ENCODE measurements around the gene LATS2. TPM values are rescaled to one million over a fixed set of nuclear protein-coding genes. Genes with fewer than 3 reads are reported as not detected.
"Not testable (repeated sequence)": the region's sequence is repeated elsewhere in the genome, so short reads cannot be mapped to it uniquely, and the experiment has no call there.

The LATS2 gene
- total RNA-seq, 2 donors from 2014 or later, result 8.0 to 9.0 TPM

DNA sequence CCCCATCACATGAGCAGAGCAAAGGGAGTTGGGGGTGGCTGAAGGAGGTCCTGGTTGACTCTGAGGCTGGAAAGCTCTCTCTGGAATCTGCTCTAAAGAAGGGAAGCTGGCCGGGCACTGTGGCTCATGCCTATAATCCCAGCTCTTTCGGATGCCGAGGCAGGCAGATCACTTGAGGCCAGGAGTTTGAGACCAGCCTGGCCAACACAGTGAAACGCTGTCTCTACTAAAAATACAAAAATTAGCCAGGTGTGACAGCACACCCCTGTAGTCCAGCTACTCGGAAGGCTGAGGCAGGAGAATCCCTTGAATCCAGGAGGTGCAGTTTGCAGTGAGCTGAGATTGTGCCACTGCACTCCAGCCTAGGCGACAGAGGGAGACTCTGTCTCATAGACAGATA is 11.7 kb downstream of the LATS2 start:
- H3K27me3 Mint-ChIP-seq; H3K27ac Mint-ChIP-seq; DNase-seq; H3K36me3 Mint-ChIP-seq (ENCODE audit: low read depth); H3K9me3 ChIP-seq (ENCODE audit: control insufficient read depth, low read length, poor library complexity, severe bottlenecking); ATAC-seq; H3K4me3 Mint-ChIP-seq: not testable (repeated sequence)
- peaks cover 25% of the 10 kb centered on the region for H3K4me1 Mint-ChIP-seq

DNA sequence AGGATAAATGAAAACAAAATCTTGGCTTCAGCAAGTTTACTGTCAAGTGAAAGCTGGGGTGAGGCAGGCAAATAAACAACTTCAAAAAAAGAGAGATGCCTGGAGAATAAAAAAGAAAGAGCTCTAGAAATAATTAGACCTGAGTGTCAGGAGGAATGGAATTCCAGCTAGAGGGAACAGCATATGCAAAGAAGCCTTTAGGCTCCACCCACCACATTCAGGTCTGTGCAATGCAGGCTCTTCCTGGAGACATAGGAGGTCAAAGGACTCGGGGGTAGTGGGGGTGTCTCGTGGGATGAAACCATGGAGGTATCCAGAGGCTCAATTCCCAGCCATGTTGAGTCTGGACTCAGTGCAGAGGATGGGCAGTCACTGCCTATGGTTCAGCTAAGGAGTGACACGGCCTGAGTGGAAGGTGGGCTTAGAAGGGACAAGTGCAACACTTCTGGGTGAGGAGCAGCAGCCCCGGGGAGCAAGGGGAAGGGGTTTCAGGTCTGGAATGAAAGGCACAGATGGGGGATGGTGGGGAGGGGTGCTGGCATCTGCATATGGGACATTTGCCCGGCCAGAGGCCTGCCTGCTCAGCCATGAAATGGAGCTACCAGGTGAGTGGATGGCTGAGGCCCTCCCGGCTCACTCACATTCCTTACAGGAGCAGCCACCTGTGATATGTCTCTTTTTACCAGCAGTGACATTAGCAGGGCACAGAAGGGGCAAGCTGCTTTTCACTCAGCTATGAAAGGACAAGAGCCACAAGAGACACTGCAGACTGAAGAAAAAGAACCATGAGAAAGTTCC is 12.3 kb downstream of the LATS2 start:
- no peak overlapping the region for H3K27ac Mint-ChIP-seq
- ATAC-seq (no peak), DNase-seq (no peak)
- H3K4me1 Mint-ChIP-seq, result peaks cover 25% of the 10 kb centered on the region
- no peak overlapping the region for H3K4me3 Mint-ChIP-seq
- H3K27me3 Mint-ChIP-seq, result peaks cover 6% of the 10 kb centered on the region
- peaks cover 4% of the 10 kb centered on the region for H3K36me3 Mint-ChIP-seq (ENCODE audit: low read depth)
- no peaks in the 10 kb centered on the region for H3K9me3 ChIP-seq (ENCODE audit: control insufficient read depth, low read length, poor library complexity, severe bottlenecking)

DNA sequence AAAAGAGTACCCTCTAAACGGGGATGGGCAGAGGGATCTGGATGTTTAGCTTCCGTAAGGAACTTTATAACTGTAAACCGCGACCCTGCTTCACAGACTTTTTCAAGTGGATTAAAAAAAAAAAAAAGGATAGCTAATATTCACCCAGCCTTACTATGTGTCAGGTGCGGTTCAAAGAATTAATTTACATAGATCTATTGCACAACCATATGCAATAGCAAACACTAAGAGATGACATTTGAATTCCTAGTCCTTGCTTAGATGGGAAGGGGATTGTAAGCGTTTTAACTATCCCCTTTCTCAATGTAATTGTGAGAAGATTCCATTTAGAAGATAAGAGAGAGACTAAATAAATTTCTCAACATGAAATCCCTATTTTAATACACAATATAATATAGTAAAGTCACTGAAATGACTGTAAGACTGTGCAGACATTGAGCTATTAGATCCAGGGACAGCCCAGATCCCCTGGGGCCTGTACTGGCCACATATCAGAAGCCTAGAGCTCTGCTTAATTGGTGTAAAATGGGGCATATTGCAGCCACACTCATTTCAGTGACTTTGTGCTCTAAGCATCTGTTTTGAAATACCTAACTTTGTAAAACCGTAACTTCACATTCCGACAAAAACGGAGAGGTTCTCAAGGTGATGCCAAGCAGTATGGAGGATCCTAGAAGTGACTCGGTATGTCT is 13.6 kb downstream of the LATS2 start:
- Mint-ChIP-seq H3K4me1 (peaks cover 16% of the 10 kb centered on the region), H3K4me3 (no peak overlapping the region)
- no peak for ATAC-seq

DNA sequence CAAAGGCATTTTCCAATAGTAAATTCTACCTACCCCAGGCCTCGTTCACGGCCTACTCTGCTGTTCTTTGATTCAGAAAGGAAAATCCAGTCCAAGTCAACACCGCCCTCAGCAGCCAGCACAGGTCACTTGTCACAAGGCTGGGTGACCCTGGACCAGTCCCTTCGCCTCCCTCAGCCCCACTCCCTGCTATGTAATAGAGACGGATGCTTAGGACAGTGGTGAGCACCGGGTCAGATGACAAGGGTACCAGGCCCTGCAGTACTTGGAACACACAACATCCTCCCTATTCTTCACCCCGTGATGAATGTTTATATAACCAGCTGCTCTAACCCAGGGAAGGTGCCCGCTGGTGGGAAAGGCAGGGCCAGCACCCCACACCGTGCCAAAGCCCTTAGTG is 14.3 kb downstream of the LATS2 start:
- DNase-seq (no peak), ATAC-seq (no peak)
- no peak overlapping the region for H3K27ac Mint-ChIP-seq
- no peak overlapping the region for H3K4me3 Mint-ChIP-seq
- no peaks in the 10 kb centered on the region for H3K27me3 Mint-ChIP-seq
- H3K9me3 ChIP-seq (ENCODE audit: control insufficient read depth, low read length, poor library complexity, severe bottlenecking), result no peaks in the 10 kb centered on the region
- peaks cover 2% of the 10 kb centered on the region for H3K36me3 Mint-ChIP-seq (ENCODE audit: low read depth)
- peaks cover 16% of the 10 kb centered on the region for H3K4me1 Mint-ChIP-seq

More for the DNA sequence above, 13.6 kb downstream of the LATS2 start:
- no peaks in the 10 kb centered on the region for H3K27me3 Mint-ChIP-seq
- DNase-seq, result no peak
- no peaks in the 10 kb centered on the region for H3K9me3 ChIP-seq (ENCODE audit: control insufficient read depth, low read length, poor library complexity, severe bottlenecking)
- H3K36me3 Mint-ChIP-seq (ENCODE audit: low read depth), result peaks cover 2% of the 10 kb centered on the region
- H3K27ac Mint-ChIP-seq, result no peak overlapping the region

DNA sequence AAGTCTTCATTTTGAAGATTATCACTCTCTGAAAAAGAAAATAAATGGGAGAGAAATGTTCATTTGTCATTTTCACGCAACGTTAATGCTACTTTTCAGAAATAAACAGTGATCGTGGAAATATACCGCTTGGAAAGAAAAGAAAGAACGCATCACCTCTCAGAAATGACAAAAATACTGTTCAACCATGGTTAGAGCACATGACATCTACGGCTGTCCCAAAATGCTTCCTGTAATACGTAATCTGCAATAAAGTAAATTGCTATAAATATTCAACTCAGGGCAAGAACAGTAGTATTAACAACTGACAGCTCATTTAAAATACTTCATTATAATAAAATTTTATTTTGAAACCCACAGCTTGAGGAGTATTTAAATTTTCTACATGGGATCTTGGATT is 15.2 kb downstream of the LATS2 start:
- ATAC-seq (no peak), DNase-seq (no peak)
- no peak overlapping the region for H3K27ac Mint-ChIP-seq
- peaks cover 15% of the 10 kb centered on the region for H3K4me1 Mint-ChIP-seq
- H3K9me3 ChIP-seq (ENCODE audit: control insufficient read depth, low read length, poor library complexity, severe bottlenecking), result no peaks in the 10 kb centered on the region
- H3K36me3 Mint-ChIP-seq (ENCODE audit: low read depth), result peaks cover 2% of the 10 kb centered on the region
- no peaks in the 10 kb centered on the region for H3K27me3 Mint-ChIP-seq
- no peak overlapping the region for H3K4me3 Mint-ChIP-seq

DNA sequence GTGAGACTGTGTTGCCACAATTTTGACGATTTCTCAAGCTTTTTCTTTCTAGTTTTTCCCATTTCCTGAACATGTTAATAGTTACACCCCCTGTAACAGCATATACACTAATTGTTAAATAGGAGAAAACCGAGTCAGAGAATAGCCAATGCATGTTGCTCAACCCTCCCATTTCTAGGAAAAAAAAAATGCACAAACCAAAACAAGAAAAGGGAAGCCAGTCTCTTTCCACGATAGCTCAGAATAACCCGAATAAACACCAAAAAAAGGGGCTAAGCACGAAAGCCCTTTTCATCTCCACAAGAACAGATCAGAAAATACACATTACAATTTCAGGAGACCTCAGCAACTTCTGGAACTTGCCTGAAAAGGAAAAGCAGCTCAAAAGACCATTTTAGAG is 16.3 kb downstream of the LATS2 start:
- Mint-ChIP-seq H3K36me3 (ENCODE audit: low read depth) (peaks cover 2% of the 10 kb centered on the region), H3K4me3 (no peak overlapping the region), H3K27me3 (no peaks in the 10 kb centered on the region), H3K27ac (no peak overlapping the region), H3K4me1 (peaks cover 19% of the 10 kb centered on the region)
- H3K9me3 ChIP-seq (ENCODE audit: control insufficient read depth, low read length, poor library complexity, severe bottlenecking), result no peaks in the 10 kb centered on the region
- no peak for ATAC-seq
- DNase-seq, result no peak

DNA sequence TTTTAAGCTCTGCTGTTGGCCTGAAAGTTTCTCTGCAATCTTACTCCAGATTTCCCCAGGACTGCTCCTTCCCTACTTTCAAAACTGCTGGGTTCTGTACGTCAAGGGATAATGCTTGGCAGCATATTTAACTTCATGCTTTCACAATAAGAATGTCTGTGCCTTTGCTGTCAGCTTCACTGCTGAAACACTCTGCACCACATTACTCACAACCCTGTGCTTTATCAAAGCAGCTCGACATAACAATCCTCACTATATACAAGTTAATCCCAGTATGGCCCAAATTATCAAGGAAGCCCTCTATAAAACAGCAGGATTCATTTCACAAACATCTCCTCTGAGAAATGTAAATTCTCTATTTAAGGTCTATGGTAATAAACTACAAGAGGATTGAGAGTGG is 17.5 kb downstream of the LATS2 start:
- Mint-ChIP-seq H3K4me3 (no peak overlapping the region), H3K36me3 (ENCODE audit: low read depth) (peaks cover 2% of the 10 kb centered on the region), H3K27ac (no peak overlapping the region), H3K4me1 (peaks cover 23% of the 10 kb centered on the region), H3K27me3 (no peaks in the 10 kb centered on the region)
- no peaks in the 10 kb centered on the region for H3K9me3 ChIP-seq (ENCODE audit: control insufficient read depth, low read length, poor library complexity, severe bottlenecking)
- DNase-seq, result no peak
- ATAC-seq, result no peak

DNA sequence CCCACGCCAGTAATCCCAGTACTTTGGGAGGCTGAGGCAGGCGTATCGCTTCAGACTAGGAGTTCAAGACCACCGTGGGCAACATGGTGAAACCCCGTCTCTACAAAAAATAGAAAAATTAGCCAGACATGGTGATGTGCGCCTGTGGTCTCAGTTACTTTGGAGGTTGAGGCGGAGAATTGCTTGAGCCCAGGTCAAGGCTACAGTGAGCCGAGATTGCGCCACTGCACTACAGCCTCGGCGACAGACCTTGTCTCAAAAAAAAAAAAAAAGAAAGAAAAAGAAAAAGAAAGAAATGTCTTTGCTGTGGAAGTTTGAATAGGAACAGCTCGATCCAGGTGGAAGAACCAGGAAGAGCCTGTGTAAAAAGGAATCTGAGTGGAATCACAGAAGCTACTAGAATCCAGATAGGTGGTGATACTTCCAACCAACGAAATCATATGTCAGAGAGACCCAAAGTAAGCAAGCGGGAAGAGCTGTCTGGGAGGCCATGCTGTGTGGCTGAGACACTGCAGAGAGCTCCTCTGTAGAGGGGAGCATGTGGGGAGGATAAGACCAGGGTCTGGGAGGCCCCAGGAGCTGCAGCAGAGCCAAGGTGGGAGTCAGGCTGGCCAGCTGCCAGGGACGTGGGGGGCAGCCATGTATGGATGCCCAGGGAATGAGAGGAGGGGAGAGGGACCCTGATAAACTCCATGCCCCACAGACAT is 21.1 kb downstream of the LATS2 start:
- Mint-ChIP-seq H3K27me3 (no peaks in the 10 kb centered on the region), H3K36me3 (ENCODE audit: low read depth) (peaks cover 2% of the 10 kb centered on the region), H3K4me3 (no peak overlapping the region), H3K4me1 (peaks cover 24% of the 10 kb centered on the region), H3K27ac (no peak overlapping the region)
- H3K9me3 ChIP-seq (ENCODE audit: control insufficient read depth, low read length, poor library complexity, severe bottlenecking), result no peaks in the 10 kb centered on the region
- ATAC-seq, result no peak
- no peak for DNase-seq

DNA sequence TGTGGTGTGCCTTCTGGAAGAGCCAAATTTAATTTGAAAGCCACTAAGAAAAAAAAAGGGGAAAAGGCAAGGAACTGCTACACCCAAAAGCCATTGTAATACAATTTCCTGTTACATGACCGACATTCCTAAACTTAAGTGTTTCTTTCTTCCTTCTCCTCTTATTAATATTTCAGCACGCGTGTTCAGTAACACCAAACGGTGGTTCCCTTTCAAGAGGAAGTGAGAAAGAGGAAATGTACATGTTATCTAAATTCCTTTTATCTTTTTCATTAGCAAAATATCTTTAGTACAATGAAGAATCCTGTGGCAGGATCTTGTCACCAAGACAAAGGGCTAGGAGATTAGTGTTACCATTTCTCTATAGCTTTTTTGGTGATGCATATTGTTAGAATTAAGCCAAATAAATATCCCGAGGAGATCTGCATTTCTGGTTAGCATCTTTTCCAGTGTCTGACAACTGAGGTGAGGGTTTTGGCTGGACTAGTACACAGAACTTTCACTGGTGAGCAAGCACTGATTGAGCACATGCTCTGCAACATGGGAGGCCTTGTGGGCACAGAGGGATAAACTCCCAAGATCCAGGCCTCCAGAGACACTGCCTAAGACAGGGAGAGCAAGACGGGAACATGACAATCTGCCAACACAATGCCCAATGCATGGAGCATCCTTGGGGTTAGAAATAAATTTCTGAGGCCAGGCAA is 22.1 kb downstream of the LATS2 start:
- Mint-ChIP-seq H3K27ac (peak overlapping the region; percentile 62), H3K4me1 (peaks cover 23% of the 10 kb centered on the region)
- no peak for ATAC-seq

DNA sequence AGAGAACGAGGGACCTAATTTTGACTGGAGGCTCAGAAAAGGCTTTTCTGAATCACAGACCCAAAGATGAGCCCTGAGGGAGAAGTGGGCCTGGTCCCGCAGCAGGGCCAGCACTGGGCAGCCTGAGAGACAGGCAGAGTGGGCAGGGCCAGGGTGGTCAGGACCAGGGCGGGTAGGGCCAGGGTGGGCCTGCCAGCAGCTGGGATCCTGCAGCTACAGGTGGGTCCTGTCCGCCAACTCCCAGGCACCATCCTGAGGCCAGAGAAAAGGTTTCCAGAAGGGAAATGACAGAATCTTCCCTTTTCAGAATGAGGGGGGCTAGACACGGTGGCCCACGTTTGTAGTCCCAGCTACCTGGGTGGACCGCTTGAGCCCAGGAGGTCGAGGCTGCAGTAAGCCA is 23.7 kb downstream of the LATS2 start:
- H3K27ac Mint-ChIP-seq, result no peak overlapping the region
- no peaks in the 10 kb centered on the region for H3K9me3 ChIP-seq (ENCODE audit: control insufficient read depth, low read length, poor library complexity, severe bottlenecking)
- no peaks in the 10 kb centered on the region for H3K36me3 Mint-ChIP-seq (ENCODE audit: low read depth)
- no peak for DNase-seq
- H3K27me3 Mint-ChIP-seq, result no peaks in the 10 kb centered on the region
- H3K4me3 Mint-ChIP-seq, result no peak overlapping the region
- peaks cover 29% of the 10 kb centered on the region for H3K4me1 Mint-ChIP-seq
- no peak for ATAC-seq

More for the DNA sequence above, 22.1 kb downstream of the LATS2 start:
- H3K36me3 Mint-ChIP-seq (ENCODE audit: low read depth), result no peaks in the 10 kb centered on the region
- DNase-seq, result no peak
- H3K27me3 Mint-ChIP-seq, result no peaks in the 10 kb centered on the region
- no peaks in the 10 kb centered on the region for H3K9me3 ChIP-seq (ENCODE audit: control insufficient read depth, low read length, poor library complexity, severe bottlenecking)
- peak overlapping the region; percentile 41 for H3K4me3 Mint-ChIP-seq

DNA sequence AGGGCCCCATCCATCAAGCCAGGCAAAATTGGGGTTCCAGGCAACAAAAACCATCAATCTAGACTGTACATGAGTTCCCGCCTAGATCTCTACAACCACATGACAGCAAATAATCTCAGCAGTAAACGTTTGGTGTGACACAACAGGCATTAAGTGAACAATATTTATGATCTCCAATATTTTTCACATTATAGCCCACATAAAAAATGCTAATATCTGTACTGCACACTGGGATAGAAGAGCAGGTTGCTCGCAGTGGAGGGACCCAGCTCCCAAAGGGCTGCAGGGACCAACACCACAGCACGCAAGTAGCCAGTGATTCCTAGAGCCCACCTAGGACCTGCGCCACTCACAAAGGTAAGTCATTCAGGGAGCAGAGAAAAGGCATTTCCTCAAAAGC is 25.9 kb downstream of the LATS2 start:
- no peaks in the 10 kb centered on the region for H3K36me3 Mint-ChIP-seq (ENCODE audit: low read depth)
- ATAC-seq (no peak), DNase-seq (no peak)
- no peaks in the 10 kb centered on the region for H3K27me3 Mint-ChIP-seq
- H3K27ac Mint-ChIP-seq, result peak overlapping the region; percentile 54
- H3K4me3 Mint-ChIP-seq, result no peak overlapping the region
- peaks cover 29% of the 10 kb centered on the region for H3K4me1 Mint-ChIP-seq
- no peaks in the 10 kb centered on the region for H3K9me3 ChIP-seq (ENCODE audit: control insufficient read depth, low read length, poor library complexity, severe bottlenecking)

DNA sequence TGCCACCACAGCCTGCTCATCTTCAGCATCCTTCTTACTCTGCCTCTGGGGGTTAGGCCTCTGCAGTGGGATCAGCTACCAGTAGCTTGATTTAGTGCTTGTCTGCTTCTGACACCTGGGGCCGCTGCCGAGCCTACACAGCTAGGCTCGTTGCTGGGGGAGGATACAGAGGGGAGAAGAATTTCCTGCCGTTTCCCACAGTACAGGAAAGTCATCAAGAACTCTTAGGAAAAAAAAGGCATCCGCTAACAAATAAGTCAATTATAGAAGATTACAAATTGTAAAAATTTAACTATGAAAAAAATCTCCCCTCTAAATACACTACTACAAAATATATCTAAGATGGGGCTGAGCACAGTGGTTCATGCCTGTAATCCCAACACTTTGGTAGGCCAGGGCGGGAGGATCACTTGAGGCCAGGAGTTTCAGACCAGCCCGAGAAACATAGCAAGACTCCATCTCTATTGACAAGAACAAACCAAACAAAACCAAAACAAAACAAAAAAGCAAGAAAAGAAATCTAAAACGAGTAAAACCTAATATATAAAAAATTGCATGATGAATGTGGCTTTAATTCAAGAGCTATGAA is 26.7 kb downstream of the LATS2 start:
- no peak overlapping the region for H3K4me3 Mint-ChIP-seq
- no peak for ATAC-seq
- H3K9me3 ChIP-seq (ENCODE audit: control insufficient read depth, low read length, poor library complexity, severe bottlenecking), result no peaks in the 10 kb centered on the region
- H3K27ac Mint-ChIP-seq, result peak overlapping the region; percentile 54
- H3K4me1 Mint-ChIP-seq, result peaks cover 25% of the 10 kb centered on the region
- H3K36me3 Mint-ChIP-seq (ENCODE audit: low read depth), result no peaks in the 10 kb centered on the region
- H3K27me3 Mint-ChIP-seq, result no peaks in the 10 kb centered on the region
- DNase-seq, result no peak

Measured in T-helper 17 cell (primary cell).